PC-9 (cell line): ENCODE measurements around the gene ZNF653. TPM values are rescaled to one million over a fixed set of nuclear protein-coding genes. Genes with fewer than 3 reads are reported as not detected.

Source experiments
- BruUV-seq: library from RNA; stranded (reverse); fragments of 400-500 nt; replicated peaks from 2 replicates; lab custom pipeline; 2021; lab: Mats Ljungman, UMichigan
- CTCF ChIA-PET: fragments of 300-600 bp; sonication (Branson Sonifier 250); formaldehyde crosslinking; loops from one replicate; lab custom pipeline; 2022; ENCODE audit warnings: antibody characterized with exemption; lab: Charles Lee
- POLR2A ChIA-PET: fragments of 300-600 bp; sonication (Branson Sonifier 250); formaldehyde crosslinking; loops from one replicate; lab custom pipeline; 2022; ENCODE audit warnings: antibody characterized with exemption; ENCODE audit not compliant: unreplicated experiment; lab: Charles Lee
- DNase-seq, 2 experiments: peaks; one replicate each; pipeline versions ENCODE4 v3.0.0 to v3.0.0-alpha.2; 2015 to 2022; ENCODE audit warnings: mixed read lengths in 1 of 2
- H2AFZ ChIP-seq: fragments of 200-600 bp; sonication (generic); 2 replicates; pipeline ENCODE4 v1.8.1; 2017; ENCODE audit warnings: antibody characterized with exemption
- H3F3A ChIP-seq: fragments of 200-600 bp; sonication (generic); 2 replicates; pipeline ENCODE4 v1.8.1; 2017; ENCODE audit warnings: antibody characterized with exemption, mild to moderate bottlenecking, low read depth; ENCODE audit not compliant: insufficient read depth
- H3K27ac ChIP-seq: fragments of 200-600 bp; sonication (generic); 2 replicates; pipeline ENCODE4 v1.6.1; 2016; ENCODE audit warnings: mixed run types
- H3K27me3 ChIP-seq: fragments of 200-600 bp; sonication (generic); 2 replicates; pipeline ENCODE4 v1.6.1; 2016; ENCODE audit warnings: low read depth, mixed run types; ENCODE audit not compliant: insufficient read depth
- H3K36me3 ChIP-seq: fragments of 200-600 bp; sonication (generic); 2 replicates; pipeline ENCODE4 v1.6.1; 2016; ENCODE audit warnings: low read depth, mixed run types
- H3K4me1 ChIP-seq: fragments of 200-600 bp; sonication (generic); replicated peaks from 2 replicates; pipeline ENCODE4 v1.6.1; 2016; ENCODE audit warnings: mixed run types; ENCODE audit not compliant: insufficient read depth
- H3K4me2 ChIP-seq: fragments of 200-600 bp; sonication (generic); 2 replicates; pipeline ENCODE4 v1.6.1; 2017; ENCODE audit warnings: mixed run types
- H3K4me3 ChIP-seq: fragments of 200-600 bp; sonication (generic); 2 replicates; pipeline ENCODE4 v1.6.1; 2016; ENCODE audit warnings: mixed run types
- H3K79me2 ChIP-seq: fragments of 200-600 bp; sonication (generic); 2 replicates; pipeline ENCODE4 v1.6.1; 2017; ENCODE audit warnings: low read depth, mixed run types
- H3K9me2 ChIP-seq: fragments of 200-600 bp; sonication (generic); 2 replicates; pipeline ENCODE4 v1.8.1; 2017; ENCODE audit warnings: mild to moderate bottlenecking; ENCODE audit not compliant: insufficient read depth
- H3K9me3 ChIP-seq: fragments of 200-600 bp; sonication (generic); 2 replicates; pipeline ENCODE4 v1.8.1; 2016; ENCODE audit warnings: low read depth; ENCODE audit not compliant: insufficient read depth
- H4K20me1 ChIP-seq: fragments of 200-600 bp; sonication (generic); 2 replicates; pipeline ENCODE4 v1.8.1; 2017; ENCODE audit not compliant: insufficient read depth
- EZH2 ChIP-seq: fragments of 200-600 bp; sonication (generic); IDR thresholded peaks from 2 replicates; pipeline ENCODE4 v1.8.0; 2017; ENCODE audit warnings: antibody characterized with exemption, low read depth
- intact Hi-C: fragments of 100-400 bp; cut with micrococcal nuclease; formaldehyde crosslinking; loops from one replicate; pipeline ENCODE4 v1.10.0; 2022; ENCODE audit not compliant: unreplicated experiment
- total RNA-seq: library from RNA; stranded (reverse); gene quantifications from 2 replicates; pipeline ENCODE4 v1.2.3, GENCODE V29; 2021
- TF ChIP-seq, protein P1 (sequence below): fragments of 200-600 bp; sonication (generic); conservative IDR thresholded peaks from 2 replicates; pipeline ENCODE4 v1.6.1; 2017; ENCODE audit warnings: mixed run types, antibody characterized with exemption, mild to moderate bottlenecking, moderate library complexity

The ZNF653 gene
- total RNA-seq, 1 experiment from 2014 or later: 13.4 TPM

DNA sequence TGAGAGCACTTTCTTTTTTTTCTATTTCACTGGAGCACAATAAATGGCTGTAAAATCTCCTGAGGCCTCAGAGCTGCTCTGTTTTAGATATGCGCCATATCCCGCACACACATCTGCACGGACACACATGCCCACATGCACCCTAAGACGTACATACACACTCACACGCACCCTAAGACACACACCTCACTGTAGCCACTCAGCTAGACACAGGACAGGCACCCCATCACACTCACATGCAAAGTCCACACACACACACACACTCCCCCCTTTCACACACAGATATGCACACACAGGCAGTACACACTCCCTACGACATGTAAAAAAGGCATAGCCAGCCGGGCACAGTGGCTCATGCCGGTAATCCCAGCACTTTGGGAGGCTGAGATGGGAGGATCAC, 44.6 kb upstream of the ZNF653 start:
- H3K27me3 ChIP-seq: no peaks in the 10 kb centered on the region
- no peak for TF ChIP-seq EZH2
- TF ChIP-seq, protein P1, sequence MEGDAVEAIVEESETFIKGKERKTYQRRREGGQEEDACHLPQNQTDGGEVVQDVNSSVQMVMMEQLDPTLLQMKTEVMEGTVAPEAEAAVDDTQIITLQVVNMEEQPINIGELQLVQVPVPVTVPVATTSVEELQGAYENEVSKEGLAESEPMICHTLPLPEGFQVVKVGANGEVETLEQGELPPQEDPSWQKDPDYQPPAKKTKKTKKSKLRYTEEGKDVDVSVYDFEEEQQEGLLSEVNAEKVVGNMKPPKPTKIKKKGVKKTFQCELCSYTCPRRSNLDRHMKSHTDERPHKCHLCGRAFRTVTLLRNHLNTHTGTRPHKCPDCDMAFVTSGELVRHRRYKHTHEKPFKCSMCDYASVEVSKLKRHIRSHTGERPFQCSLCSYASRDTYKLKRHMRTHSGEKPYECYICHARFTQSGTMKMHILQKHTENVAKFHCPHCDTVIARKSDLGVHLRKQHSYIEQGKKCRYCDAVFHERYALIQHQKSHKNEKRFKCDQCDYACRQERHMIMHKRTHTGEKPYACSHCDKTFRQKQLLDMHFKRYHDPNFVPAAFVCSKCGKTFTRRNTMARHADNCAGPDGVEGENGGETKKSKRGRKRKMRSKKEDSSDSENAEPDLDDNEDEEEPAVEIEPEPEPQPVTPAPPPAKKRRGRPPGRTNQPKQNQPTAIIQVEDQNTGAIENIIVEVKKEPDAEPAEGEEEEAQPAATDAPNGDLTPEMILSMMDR: no peak
- H3F3A ChIP-seq: peaks cover 5% of the 10 kb centered on the region; the same call in 1 of the 2 replicates
- H3K79me2 ChIP-seq: peaks cover 5% of the 10 kb centered on the region; the same call in 1 of the 2 replicates
- no peaks in the 10 kb centered on the region for H3K9me3 ChIP-seq
- no peak overlapping the region for H3K4me3 ChIP-seq
- DNase-seq: no peak
- H3K4me1 ChIP-seq: no peaks in the 10 kb centered on the region
- peaks cover under 1% of the 10 kb centered on the region for H4K20me1 ChIP-seq
- BruUV-seq: no TSS peak
- H3K9me2 ChIP-seq: no peaks in the 10 kb centered on the region
- ChIA-PET POLR2A (no interaction called here), CTCF (no interaction called here)
- H2AFZ ChIP-seq: no peak overlapping the region
- H3K4me2 ChIP-seq: no peak overlapping the region
- H3K27ac ChIP-seq: no peak overlapping the region
- 0 out of 2 replicates have a peak, but pooled peaks cover 11% of the 10 kb centered on the region for H3K36me3 ChIP-seq
- intact Hi-C loops: no loop called here

DNA sequence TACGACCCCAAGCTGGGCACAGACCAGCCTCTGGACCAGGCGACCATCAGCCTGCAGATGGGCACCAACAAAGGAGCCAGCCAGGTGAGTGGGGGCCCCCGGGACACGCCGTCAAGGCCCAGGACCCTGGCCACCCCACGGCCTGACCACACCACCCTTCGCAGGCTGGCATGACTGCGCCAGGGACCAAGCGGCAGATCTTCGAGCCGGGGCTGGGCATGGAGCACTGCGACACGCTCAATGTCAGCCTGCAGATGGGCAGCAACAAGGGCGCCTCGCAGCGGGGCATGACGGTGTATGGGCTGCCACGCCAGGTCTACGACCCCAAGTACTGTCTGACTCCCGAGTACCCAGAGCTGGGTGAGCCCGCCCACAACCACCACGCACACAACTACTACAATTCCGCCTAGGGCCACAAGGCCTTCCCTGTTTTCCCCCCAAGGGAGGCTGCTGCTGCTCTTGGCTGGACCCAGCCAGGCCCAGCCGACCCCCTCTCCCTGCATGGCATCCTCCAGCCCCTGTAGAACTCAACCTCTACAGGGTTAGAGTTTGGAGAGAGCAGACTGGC, 43.8 kb upstream of the ZNF653 start:
- Histone ChIP-seq H3K4me2 (no peak overlapping the region), H3K36me3 (0 out of 2 replicates have a peak, but pooled peaks cover 9% of the 10 kb centered on the region), H3K4me1 (no peaks in the 10 kb centered on the region), H3K27ac (no peak overlapping the region), H2AFZ (no peak overlapping the region), H3F3A (peaks cover 7% of the 10 kb centered on the region; the same call in 1 of the 2 replicates), H3K4me3 (no peak overlapping the region), H3K79me2 (no peaks in the 10 kb centered on the region), H3K9me3 (no peaks in the 10 kb centered on the region), H3K27me3 (no peaks in the 10 kb centered on the region), H4K20me1 (no peaks in the 10 kb centered on the region), H3K9me2 (no peaks in the 10 kb centered on the region)
- TF ChIP-seq, protein P1: no peak
- TF ChIP-seq EZH2: no peak
- CTCF ChIA-PET: no interaction called here
- POLR2A ChIA-PET: no interaction called here
- DNase-seq: no peak
- BruUV-seq: no TSS peak
- intact Hi-C loops: no loop called here

DNA sequence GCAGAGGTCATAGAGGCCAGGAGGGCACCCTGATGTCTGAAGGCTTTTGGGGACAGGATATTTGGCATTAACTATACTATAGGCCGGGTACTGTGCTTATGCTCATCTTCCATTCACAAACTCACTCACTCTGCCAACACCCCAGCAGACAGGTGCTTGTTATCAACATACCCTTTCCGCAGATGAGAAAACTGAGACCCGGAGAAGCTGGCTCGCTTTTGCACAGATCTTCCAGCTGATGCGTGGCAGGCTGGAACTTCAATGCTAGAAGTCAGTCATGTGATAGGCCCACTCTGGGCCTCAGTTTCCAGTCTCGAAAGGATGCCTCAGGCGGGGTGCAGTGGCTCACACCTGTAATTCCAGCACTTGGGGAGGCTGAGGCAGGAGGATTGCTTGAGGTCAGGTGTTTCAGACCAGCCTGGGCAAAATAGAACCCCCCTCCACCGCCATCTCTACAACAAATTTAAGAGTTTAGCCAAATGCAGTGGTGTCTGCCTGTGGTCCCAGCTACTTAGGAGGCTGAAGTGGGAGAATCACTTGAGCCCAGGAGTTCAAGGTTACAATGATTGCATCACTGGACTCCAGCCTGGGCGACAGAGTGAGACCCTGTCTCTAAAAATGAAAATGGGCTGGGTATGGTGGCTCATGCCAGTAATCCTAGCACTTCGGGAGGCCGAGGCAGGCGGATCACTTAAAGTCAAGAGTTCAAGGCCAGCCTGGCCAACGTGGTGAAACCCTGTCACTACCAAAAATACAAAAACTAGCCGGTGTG, 42.5 kb upstream of the ZNF653 start:
- no peaks in the 10 kb centered on the region for H3K79me2 ChIP-seq
- H3K27me3 ChIP-seq: no peaks in the 10 kb centered on the region
- intact Hi-C loops: no loop called here
- no peaks in the 10 kb centered on the region for H3K4me1 ChIP-seq
- POLR2A ChIA-PET: no interaction called here
- CTCF ChIA-PET: no interaction called here
- H4K20me1 ChIP-seq: no peaks in the 10 kb centered on the region
- no peak overlapping the region for H3K4me2 ChIP-seq
- H3K9me3 ChIP-seq: no peaks in the 10 kb centered on the region
- no TSS peak for BruUV-seq
- 0 out of 2 replicates have a peak, but pooled peaks cover 4% of the 10 kb centered on the region for H3K36me3 ChIP-seq
- no peaks in the 10 kb centered on the region for H3K9me2 ChIP-seq
- H3K4me3 ChIP-seq: no peak overlapping the region
- H3F3A ChIP-seq: peaks cover 7% of the 10 kb centered on the region; the same call in 1 of the 2 replicates
- TF ChIP-seq EZH2: no peak
- TF ChIP-seq, protein P1: no peak
- no peak overlapping the region for H2AFZ ChIP-seq
- no peak for DNase-seq
- H3K27ac ChIP-seq: no peak overlapping the region
